Glutamatergic neuron (in vitro differentiated cells): ENCODE measurements around the gene SEC23B. TPM values are rescaled to one million over a fixed set of nuclear protein-coding genes. Genes with fewer than 3 reads are reported as not detected.

Experiments
- DNase-seq: peaks from one replicate; pipeline ENCODE4 v3.0.0; 2022
- H3K27ac Mint-ChIP-seq: one replicate; pipeline ENCODE4 v1.8.0; 2020; ENCODE audit warnings: mild to moderate bottlenecking, mixed read lengths, inconsistent platforms; ENCODE audit not compliant: unreplicated experiment
- H3K27me3 Mint-ChIP-seq: one replicate; pipeline ENCODE4 v1.8.0; 2020; ENCODE audit warnings: mild to moderate bottlenecking, moderate library complexity, mixed read lengths, inconsistent platforms; ENCODE audit not compliant: unreplicated experiment
- H3K36me3 Mint-ChIP-seq: one replicate; pipeline ENCODE4 v1.8.0; 2020; ENCODE audit warnings: mild to moderate bottlenecking, mixed read lengths, inconsistent platforms; ENCODE audit not compliant: unreplicated experiment
- H3K4me1 Mint-ChIP-seq: one replicate; pipeline ENCODE4 v1.8.0; 2020; ENCODE audit warnings: mild to moderate bottlenecking, low read depth, mixed read lengths, inconsistent platforms; ENCODE audit not compliant: unreplicated experiment
- H3K4me3 Mint-ChIP-seq: one replicate; pipeline ENCODE4 v1.8.0; 2020; ENCODE audit warnings: mild to moderate bottlenecking, mixed read lengths, inconsistent platforms; ENCODE audit not compliant: unreplicated experiment
- H3K9me3 Mint-ChIP-seq: one replicate; pipeline ENCODE4 v1.8.0; 2020; ENCODE audit warnings: mild to moderate bottlenecking, moderate library complexity, mixed read lengths, inconsistent platforms; ENCODE audit not compliant: unreplicated experiment
- total RNA-seq: library from RNA; stranded (reverse); fragmentation: NEBNext Ultra II Directional; extraction: Animal tissue kit (Norgen Biotek cat#: 25700); gene quantifications from one replicate; pipeline ENCODE4 v1.2.1, GENCODE V29; 2021; ENCODE audit not compliant: unreplicated experiment
- TF ChIP-seq, protein P1 (sequence below): fragments of 200-600 bp; sonication (generic); IDR thresholded peaks from one replicate; pipeline ENCODE4 v1.5.0; 2021; ENCODE audit not compliant: partially characterized antibody, unreplicated experiment

Gene SEC23B
- total RNA-seq, 1 donor from 2014 or later: 52.3 TPM

DNA sequence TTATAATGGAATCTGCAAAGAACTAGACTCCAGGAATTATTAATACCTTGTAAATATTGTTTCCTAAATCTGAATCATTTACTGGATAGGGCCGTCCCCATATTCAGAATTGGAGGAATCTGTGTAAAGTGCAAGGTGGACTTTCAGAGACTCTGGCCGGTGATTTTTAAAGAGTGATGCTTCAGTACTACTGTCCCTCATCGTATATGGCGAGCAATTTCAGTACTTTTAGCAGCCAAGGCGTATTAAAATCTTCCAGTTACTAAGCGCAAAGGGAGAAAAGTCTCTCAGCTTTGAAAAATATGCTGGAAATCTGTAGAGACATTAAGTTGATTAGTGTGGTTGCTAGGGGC is 60.0 kb downstream of the SEC23B start:
- Mint-ChIP-seq H3K4me3 (peak overlapping the region; percentile 93), H3K36me3 (no peaks in the 10 kb centered on the region), H3K27me3 (peaks cover 3% of the 10 kb centered on the region), H3K27ac (peak overlapping the region; percentile 38), H3K9me3 (peaks cover 2% of the 10 kb centered on the region), H3K4me1 (peaks cover 4% of the 10 kb centered on the region)
- DNase-seq: no peak
- TF ChIP-seq, protein P1, sequence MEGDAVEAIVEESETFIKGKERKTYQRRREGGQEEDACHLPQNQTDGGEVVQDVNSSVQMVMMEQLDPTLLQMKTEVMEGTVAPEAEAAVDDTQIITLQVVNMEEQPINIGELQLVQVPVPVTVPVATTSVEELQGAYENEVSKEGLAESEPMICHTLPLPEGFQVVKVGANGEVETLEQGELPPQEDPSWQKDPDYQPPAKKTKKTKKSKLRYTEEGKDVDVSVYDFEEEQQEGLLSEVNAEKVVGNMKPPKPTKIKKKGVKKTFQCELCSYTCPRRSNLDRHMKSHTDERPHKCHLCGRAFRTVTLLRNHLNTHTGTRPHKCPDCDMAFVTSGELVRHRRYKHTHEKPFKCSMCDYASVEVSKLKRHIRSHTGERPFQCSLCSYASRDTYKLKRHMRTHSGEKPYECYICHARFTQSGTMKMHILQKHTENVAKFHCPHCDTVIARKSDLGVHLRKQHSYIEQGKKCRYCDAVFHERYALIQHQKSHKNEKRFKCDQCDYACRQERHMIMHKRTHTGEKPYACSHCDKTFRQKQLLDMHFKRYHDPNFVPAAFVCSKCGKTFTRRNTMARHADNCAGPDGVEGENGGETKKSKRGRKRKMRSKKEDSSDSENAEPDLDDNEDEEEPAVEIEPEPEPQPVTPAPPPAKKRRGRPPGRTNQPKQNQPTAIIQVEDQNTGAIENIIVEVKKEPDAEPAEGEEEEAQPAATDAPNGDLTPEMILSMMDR: no peak

DNA sequence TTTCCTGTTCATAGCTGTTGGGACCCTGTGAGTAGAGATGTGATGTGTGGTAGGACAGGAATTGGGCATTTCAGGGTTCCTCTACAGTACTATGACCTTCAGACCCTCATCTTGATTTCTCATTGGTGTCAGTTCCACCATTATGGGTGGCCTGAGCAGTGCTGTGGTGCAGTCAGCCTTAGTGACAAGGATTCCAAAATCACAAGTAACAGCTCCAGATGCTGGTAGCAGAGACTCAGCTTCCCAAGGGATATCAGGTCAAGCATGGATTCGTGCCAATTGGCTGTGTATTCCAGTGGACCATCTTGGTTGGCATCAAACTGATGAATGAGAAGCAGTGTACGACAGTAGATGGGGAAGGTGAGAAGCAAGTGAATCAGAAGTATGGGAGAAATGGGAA is 63.3 kb downstream of the SEC23B start:
- Mint-ChIP-seq H3K9me3 (peaks cover 2% of the 10 kb centered on the region), H3K4me3 (no peak overlapping the region), H3K27ac (no peak overlapping the region), H3K36me3 (no peaks in the 10 kb centered on the region), H3K4me1 (peaks cover 6% of the 10 kb centered on the region), H3K27me3 (peaks cover 3% of the 10 kb centered on the region)
- TF ChIP-seq, protein P1: no peak
- no peak for DNase-seq

DNA sequence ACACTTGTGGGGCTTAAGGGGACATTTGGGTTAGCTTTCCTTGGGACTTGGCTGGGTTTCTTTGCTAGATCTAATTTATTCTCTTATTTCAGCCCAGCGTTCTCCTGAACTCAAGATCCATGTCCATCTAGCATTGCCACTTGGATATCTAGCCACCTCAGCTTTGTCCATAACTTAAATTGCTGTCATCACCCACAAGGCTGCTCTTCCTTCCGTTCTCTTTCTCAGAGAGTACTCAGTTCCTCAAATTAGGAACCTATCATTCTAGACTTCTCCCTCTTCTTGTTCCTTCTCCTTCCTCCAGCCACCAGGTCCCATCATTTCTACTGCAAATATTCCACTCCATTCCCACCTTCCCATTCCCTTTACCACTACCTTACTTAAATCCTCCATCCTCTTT is 63.8 kb downstream of the SEC23B start:
- H3K4me3 Mint-ChIP-seq: no peak overlapping the region
- H3K4me1 Mint-ChIP-seq: peaks cover 4% of the 10 kb centered on the region
- peaks cover 2% of the 10 kb centered on the region for H3K9me3 Mint-ChIP-seq
- H3K36me3 Mint-ChIP-seq: no peaks in the 10 kb centered on the region
- no peak for DNase-seq
- TF ChIP-seq, protein P1: no peak
- H3K27ac Mint-ChIP-seq: no peak overlapping the region
- H3K27me3 Mint-ChIP-seq: peaks cover 3% of the 10 kb centered on the region

DNA sequence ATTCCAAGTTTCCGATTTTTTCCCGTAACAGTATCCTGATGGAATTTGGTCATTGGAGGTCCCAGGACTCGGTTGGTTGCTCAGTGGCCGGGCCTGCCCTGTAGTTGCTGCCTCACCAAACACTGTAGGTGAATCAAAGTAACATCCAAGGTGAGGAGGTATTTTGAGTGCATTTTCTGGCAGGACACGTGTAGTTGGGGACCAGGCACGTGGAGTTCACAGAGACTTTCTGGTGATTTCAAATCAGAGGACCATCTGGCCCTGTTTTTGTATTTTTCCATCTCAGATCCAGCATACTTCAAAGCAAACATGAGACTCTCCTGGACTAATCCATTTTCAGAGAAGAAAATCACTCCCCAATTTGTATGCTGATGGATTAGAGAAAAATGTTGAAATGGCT is 70.2 kb downstream of the SEC23B start:
- H3K4me1 Mint-ChIP-seq: peaks cover 2% of the 10 kb centered on the region

DNA sequence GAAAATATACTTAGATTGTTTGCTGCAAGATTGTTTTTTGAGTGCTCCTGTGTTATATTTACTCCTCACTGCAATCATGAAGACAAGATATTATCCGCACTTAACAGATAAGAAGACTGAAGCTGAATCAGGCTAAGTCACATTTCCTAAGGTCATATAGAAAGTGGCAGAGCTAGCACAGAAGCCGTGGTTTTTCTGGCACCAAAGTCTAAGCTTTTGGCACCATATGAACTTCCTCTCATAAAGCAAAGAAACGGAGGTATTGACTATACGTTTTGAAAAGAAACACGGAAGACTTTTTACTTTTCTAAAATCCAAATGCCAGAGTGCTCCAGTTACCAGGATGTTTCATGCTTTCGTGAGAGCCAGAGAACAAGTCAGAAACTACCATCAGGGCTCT is 70.8 kb downstream of the SEC23B start:
- DNase-seq: no peak
- Mint-ChIP-seq H3K36me3 (no peaks in the 10 kb centered on the region), H3K9me3 (peaks cover 2% of the 10 kb centered on the region), H3K4me3 (no peak overlapping the region), H3K27ac (no peak overlapping the region), H3K27me3 (no peaks in the 10 kb centered on the region), H3K4me1 (peaks cover 2% of the 10 kb centered on the region)
- TF ChIP-seq, protein P1: no peak

More for the DNA sequence above, 70.2 kb downstream of the SEC23B start:
- H3K4me3 Mint-ChIP-seq: no peak overlapping the region
- TF ChIP-seq, protein P1: no peak
- DNase-seq: no peak
- H3K36me3 Mint-ChIP-seq: no peaks in the 10 kb centered on the region
- H3K27me3 Mint-ChIP-seq: no peaks in the 10 kb centered on the region
- no peak overlapping the region for H3K27ac Mint-ChIP-seq
- H3K9me3 Mint-ChIP-seq: peaks cover 2% of the 10 kb centered on the region
